HL-60 (cell line): Measurements from ENCODE around the gene GTPBP1.

Experiments used
- DNase-seq, 2 experiments: peaks; one replicate each; pipeline ENCODE4 v3.0.0-alpha.2; 2010 to 2020; ENCODE audit warnings: low read depth in 1 of 2, low spot score in 1 of 2
- H3K27ac ChIP-seq: fragments of 250-450 bp; sonication (Bioruptor Pico); replicated peaks from 2 replicates; pipeline ENCODE4 v1.5.1; 2020; ENCODE audit warnings: mild to moderate bottlenecking, moderate library complexity
- H3K27me3 ChIP-seq: fragments of 250-450 bp; sonication (Bioruptor Pico); 2 replicates; pipeline ENCODE4 v1.5.1; 2021; ENCODE audit warnings: mild to moderate bottlenecking, moderate library complexity; ENCODE audit not compliant: insufficient read depth, poor library complexity, severe bottlenecking
- H3K4me3 ChIP-seq: replicated peaks from 2 replicates; pipeline ENCODE4 v1.5.1; 2011; ENCODE audit warnings: mild to moderate bottlenecking, control low read depth, low read length; ENCODE audit not compliant: insufficient read depth
- GABPA ChIP-seq: IDR thresholded peaks from 2 replicates; pipeline ENCODE4 v1.6.1; 2012; ENCODE audit warnings: low read depth
- POLR2AphosphoS5 ChIP-seq: IDR thresholded peaks from 2 replicates; pipeline ENCODE4 v1.6.1; 2012; ENCODE audit warnings: low read depth
- REST ChIP-seq: IDR thresholded peaks from 2 replicates; pipeline ENCODE4 v1.6.1; 2012; ENCODE audit warnings: low read depth; ENCODE audit not compliant: insufficient replicate concordance
- SPI1 ChIP-seq: IDR thresholded peaks from 2 replicates; pipeline ENCODE4 v1.6.1; 2012; ENCODE audit warnings: low read depth, mild to moderate bottlenecking, borderline replicate concordance
- TF ChIP-seq, protein P1 (sequence below): IDR thresholded peaks from one replicate; pipeline ENCODE4 v1.5.1; 2011; ENCODE audit warnings: low read length, control low read depth, inconsistent platforms; ENCODE audit not compliant: insufficient read depth

The GTPBP1 gene

GRCh38 chr22:38759005-38759404 is 53.3 kb downstream of the GTPBP1 start:
- Histone ChIP-seq H3K27ac (no peak overlapping the region), H3K27me3 (no peaks in the 10 kb centered on the region), H3K4me3 (no peak overlapping the region)
- TF ChIP-seq SPI1 (no peak), GABPA (no peak), REST (no peak), POLR2AphosphoS5 (no peak)
- TF ChIP-seq, protein P1, sequence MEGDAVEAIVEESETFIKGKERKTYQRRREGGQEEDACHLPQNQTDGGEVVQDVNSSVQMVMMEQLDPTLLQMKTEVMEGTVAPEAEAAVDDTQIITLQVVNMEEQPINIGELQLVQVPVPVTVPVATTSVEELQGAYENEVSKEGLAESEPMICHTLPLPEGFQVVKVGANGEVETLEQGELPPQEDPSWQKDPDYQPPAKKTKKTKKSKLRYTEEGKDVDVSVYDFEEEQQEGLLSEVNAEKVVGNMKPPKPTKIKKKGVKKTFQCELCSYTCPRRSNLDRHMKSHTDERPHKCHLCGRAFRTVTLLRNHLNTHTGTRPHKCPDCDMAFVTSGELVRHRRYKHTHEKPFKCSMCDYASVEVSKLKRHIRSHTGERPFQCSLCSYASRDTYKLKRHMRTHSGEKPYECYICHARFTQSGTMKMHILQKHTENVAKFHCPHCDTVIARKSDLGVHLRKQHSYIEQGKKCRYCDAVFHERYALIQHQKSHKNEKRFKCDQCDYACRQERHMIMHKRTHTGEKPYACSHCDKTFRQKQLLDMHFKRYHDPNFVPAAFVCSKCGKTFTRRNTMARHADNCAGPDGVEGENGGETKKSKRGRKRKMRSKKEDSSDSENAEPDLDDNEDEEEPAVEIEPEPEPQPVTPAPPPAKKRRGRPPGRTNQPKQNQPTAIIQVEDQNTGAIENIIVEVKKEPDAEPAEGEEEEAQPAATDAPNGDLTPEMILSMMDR = no peak
- DNase-seq = no peak

DNA sequence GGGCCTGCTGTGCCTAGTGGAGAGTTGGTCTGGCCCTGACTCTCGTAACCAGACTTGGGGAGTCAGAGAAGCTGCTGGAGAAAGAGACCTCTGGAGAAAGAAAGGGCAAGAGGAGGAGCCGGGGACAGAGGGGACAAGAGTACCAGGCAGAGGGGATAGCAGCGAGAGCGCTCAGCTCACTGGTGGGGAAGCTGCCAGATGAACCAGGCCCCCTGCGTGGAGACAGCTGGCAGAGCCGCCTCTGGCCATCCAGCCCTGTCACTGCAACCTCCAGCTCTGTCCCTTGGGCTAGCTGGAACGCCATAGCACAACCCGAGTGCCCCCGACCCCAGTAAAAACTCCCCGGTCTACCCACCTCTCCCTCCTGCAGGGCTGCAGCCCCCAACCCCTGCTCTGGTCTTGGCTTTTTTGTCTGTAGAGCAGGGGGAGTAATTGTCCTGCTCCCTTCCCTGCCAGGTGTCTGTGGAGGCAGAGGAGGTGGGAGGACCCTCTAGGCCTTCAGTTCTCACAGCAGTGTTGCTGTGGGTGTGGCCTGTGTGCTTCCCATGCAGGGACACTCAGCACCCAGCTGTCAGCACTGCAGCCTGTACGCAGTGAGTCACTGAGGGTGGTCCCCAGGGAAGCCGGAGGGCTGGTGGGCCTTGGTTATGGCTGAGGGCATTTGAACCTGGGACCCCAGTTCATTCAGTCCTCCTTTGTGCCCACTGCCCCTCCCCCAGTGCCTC is 54.9 kb downstream of the GTPBP1 start:
- no peak for DNase-seq
- Histone ChIP-seq H3K4me3 (no peak overlapping the region), H3K27me3 (no peaks in the 10 kb centered on the region), H3K27ac (no peak overlapping the region)
- TF ChIP-seq, protein P1 = no peak
- no peak for TF ChIP-seq SPI1
- no peak for TF ChIP-seq POLR2AphosphoS5
- no peak for TF ChIP-seq GABPA
- TF ChIP-seq REST = no peak

DNA sequence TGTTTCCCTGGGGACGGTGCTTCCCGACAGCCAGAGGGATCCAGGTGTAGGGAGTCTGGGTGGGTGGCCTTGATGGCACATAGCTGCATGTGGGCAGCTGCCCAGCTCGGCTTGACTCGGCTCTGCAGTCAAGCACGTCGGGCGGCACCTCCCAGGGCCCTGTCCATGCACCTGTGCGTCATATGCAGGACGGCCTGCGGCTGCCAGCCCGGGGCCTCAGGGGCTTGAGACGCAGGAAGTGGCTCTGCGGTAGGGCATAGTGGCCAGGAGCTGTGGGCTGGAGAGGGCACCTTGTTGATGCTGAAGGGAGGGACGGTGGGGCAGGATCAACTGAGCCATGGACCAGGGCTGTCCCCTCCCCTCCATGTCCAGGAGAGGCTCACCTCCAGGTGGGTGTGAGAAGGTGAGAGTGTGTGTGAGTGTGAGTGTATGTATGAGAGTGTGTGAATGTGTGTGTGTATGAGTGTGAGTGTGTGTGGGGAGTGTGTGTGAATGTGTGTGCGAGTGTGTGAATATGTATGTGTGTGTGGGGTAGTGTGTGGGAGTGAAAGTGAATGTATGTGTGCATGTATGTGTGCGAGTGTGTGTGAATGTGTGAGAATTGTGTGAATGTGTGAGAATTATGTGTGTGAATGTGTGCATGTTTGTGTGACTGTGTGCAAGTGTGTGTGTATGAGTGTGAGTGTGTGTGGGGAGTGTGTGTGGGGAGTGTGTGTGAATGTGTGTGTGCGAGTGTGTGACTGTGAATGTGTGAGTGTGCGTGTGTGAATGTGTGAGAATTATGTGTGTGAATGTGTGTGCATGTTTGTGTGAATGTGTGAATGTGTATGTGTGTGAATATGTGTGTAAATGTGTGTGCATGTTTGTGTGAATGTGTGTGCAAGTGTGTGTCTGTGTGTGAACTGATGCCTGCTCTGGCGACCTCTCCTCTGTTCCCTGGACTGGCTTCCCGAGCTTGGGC is 55.7 kb downstream of the GTPBP1 start:
- TF ChIP-seq GABPA (no peak), SPI1 (no peak), REST (no peak), POLR2AphosphoS5 (no peak)
- TF ChIP-seq, protein P1 = no peak
- H3K27ac ChIP-seq = no peak overlapping the region
- H3K4me3 ChIP-seq = no peak overlapping the region
- no peaks in the 10 kb centered on the region for H3K27me3 ChIP-seq
- no peak for DNase-seq
